Measurements from ENCODE around the gene CHST9.

CHST9 gene

DNA sequence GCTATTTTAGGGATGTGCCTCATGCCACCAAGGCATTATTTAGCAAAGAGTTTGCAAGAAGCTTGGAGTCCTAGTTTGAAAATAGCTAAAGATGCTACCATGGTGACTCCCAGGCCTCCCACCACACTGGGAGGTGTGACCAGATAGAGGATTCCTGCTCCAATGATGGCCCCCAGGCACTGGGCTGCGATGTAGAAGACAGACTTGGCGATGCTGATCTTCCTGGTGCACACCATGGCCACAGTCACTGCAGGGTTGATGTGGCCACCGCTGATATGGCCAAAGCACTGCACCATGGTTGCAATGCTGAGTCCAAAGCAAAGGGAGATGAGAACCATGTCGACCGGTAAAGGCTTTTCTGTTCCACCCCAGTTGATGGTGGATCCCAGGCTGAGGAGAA, 323.0 kb downstream of the CHST9 start:
- DNase-seq: no peak
